Vagina (tissue), 2 donors: ENCODE results near the gene TBCB. TPM values are rescaled to one million over a fixed set of nuclear protein-coding genes. Genes with fewer than 3 reads are reported as not detected.
"Not testable (repeated sequence)": the region's sequence is repeated elsewhere in the genome, so short reads cannot be mapped to it uniquely, and the experiment has no call there.

Source experiments
- DNase-seq, 2 donors: peaks; one replicate each; pipeline ENCODE4 v3.0.0-alpha.2; 2017; ENCODE audit errors: extremely low spot score in 2 of 2
- H3K27ac ChIP-seq: fragments of 200-600 bp; sonication (generic); one replicate; pipeline ENCODE4 v1.5.1; 2019
- H3K27me3 ChIP-seq: fragments of 200-600 bp; sonication (generic); one replicate; pipeline ENCODE4 v1.5.1; 2019
- H3K36me3 ChIP-seq, 2 donors: fragments of 200-600 bp; sonication (generic); one replicate each; pipeline ENCODE4 v1.5.1; 2017 to 2019
- H3K4me1 ChIP-seq: fragments of 200-600 bp; sonication (generic); one replicate; pipeline ENCODE4 v1.5.1; 2019
- H3K4me3 ChIP-seq, 2 donors: fragments of 200-600 bp; sonication (generic); 1 replicate in 1 of 2; 2 replicates in 1 of 2; pipeline ENCODE4 v1.5.1; 2016 to 2019
- H3K9me3 ChIP-seq: fragments of 200-600 bp; sonication (generic); one replicate; pipeline ENCODE4 v1.5.1; 2019
- CTCF ChIP-seq, 3 experiments: fragments of 450-650 bp in 2 of 3; fragments of 200-600 bp in 1 of 3; sonication (generic) in 1 of 3; IDR thresholded peaks; one replicate each; pipeline ENCODE4 v1.5.1; 2017 to 2019; ENCODE audit warnings: antibody characterized with exemption in 3 of 3, mild to moderate bottlenecking in 2 of 3, moderate library complexity in 2 of 3
- POLR2A ChIP-seq, 2 donors: fragments of 450-650 bp; IDR thresholded peaks; one replicate each; pipeline ENCODE4 v1.6.1; 2017; ENCODE audit warnings: antibody characterized with exemption in 2 of 2, mild to moderate bottlenecking in 2 of 2, moderate library complexity in 2 of 2
- POLR2AphosphoS5 ChIP-seq, 2 donors: sonication (generic); formaldehyde crosslinking; IDR thresholded peaks; one replicate each; pipeline ENCODE4 v1.9.0; 2017; ENCODE audit warnings: antibody characterized with exemption in 2 of 2, mild to moderate bottlenecking in 2 of 2, low read depth in 1 of 2; ENCODE audit not compliant: insufficient read depth in 1 of 2
- intact Hi-C: fragments of 100-400 bp; cut with DNase I; formaldehyde crosslinking; loops from one replicate; pipeline ENCODE4 v1.15.1; 2023
- total RNA-seq: library from RNA; depleted of rRNA; stranded (reverse); fragments of >200 nt; gene quantifications from one replicate; pipeline ENCODE4 v1.2.3, GENCODE V29; 2016

The TBCB gene
- total RNA-seq, 1 donor from 2014 or later, result 105 TPM

DNA sequence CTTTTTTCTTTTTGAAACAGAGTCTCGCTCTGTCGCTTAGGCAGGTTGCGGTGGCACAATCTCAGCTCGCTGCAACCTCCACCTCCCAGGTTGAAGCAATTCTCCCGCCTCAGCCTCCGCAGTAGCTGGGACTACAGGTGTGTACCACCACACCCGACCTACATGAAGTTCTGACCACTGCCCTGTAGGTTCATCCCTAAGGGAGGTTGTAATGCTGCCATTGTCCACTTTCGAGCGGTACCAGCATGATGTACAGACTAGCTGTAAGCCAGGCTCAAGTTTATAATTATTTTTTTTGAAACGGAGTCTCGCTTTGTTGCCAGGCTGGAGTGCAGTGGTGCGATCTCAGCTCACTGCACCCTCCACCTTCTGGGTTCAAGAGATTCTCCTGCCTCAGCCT is 48.5 kb downstream of the TBCB start:
- no peaks in the 10 kb centered on the region for H3K4me1 ChIP-seq
- intact Hi-C loops, result no loop called here
- H3K36me3 ChIP-seq, result no peaks in the 10 kb centered on the region
- TF ChIP-seq CTCF (IDR thresholded peaks at IDR 0.05), result no peak
- no peak for TF ChIP-seq POLR2A (IDR thresholded peaks at IDR 0.05)
- no peak for TF ChIP-seq POLR2AphosphoS5 (IDR thresholded peaks at IDR 0.05; ENCODE audit: insufficient read depth in 1 of 2, low read depth in 1 of 2)
- H3K27ac ChIP-seq, result no peak overlapping the region
- no peaks in the 10 kb centered on the region for H3K27me3 ChIP-seq
- H3K4me3 ChIP-seq, result no peak overlapping the region
- H3K9me3 ChIP-seq, result no peaks in the 10 kb centered on the region
- no peak for DNase-seq

GRCh38 chr19:36169084-36169760 is 54.0 kb downstream of the TBCB start:
- intact Hi-C loops, result loop anchor here (5.0 kb wide), 1 partner anchor 42 kb away; no protein-coding TSS in a partner anchor

DNA sequence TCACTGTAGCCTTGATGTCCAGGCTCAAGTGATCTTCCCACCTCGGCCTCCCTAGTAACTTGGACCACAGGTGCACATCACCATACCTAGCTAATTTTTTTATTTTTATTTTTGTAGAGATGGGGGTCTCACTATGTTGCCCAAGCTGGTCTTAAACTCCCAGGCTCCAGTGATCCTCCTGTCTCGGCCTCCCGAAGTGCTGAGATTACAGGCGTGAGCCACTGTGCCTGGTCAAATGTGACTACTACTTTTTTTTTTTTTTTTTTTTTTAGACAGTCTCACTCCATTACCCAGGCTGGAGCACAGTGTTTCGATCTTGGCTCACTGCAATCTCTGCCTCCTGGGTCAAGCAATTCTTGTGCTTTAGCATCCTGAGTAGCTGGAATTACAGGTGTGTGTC is 57.6 kb downstream of the TBCB start:
- H3K36me3 ChIP-seq, result no peaks in the 10 kb centered on the region
- no peaks in the 10 kb centered on the region for H3K9me3 ChIP-seq
- peaks cover 4% of the 10 kb centered on the region for H3K4me1 ChIP-seq
- no peak for TF ChIP-seq POLR2A (IDR thresholded peaks at IDR 0.05)
- no peak for TF ChIP-seq POLR2AphosphoS5 (IDR thresholded peaks at IDR 0.05; ENCODE audit: insufficient read depth in 1 of 2, low read depth in 1 of 2)
- no peak for TF ChIP-seq CTCF (IDR thresholded peaks at IDR 0.05)
- DNase-seq, result no peak
- H3K27me3 ChIP-seq, result no peaks in the 10 kb centered on the region
- no peak overlapping the region for H3K27ac ChIP-seq
- no peak overlapping the region for H3K4me3 ChIP-seq
- intact Hi-C loops, result no loop called here

More at GRCh38 chr19:36169084-36169760, 54.0 kb downstream of the TBCB start:
- DNase-seq, result no peak
- TF ChIP-seq POLR2AphosphoS5 (IDR thresholded peaks at IDR 0.05; ENCODE audit: insufficient read depth in 1 of 2, low read depth in 1 of 2) (peak in 1 of 2 donors; percentile 50), CTCF (IDR thresholded peaks at IDR 0.05) (no peak), POLR2A (IDR thresholded peaks at IDR 0.05) (no peak)
- no peak overlapping the region for H3K4me3 ChIP-seq
- no peaks in the 10 kb centered on the region for H3K36me3 ChIP-seq
- H3K27ac ChIP-seq, result no peak overlapping the region
- no peaks in the 10 kb centered on the region for H3K27me3 ChIP-seq
- H3K9me3 ChIP-seq, result no peaks in the 10 kb centered on the region
- H3K4me1 ChIP-seq, result peaks cover 4% of the 10 kb centered on the region

GRCh38 chr19:36173846-36174245 is 58.6 kb downstream of the TBCB start:
- H3K36me3 ChIP-seq, H3K4me1 ChIP-seq, H3K27ac ChIP-seq, H3K27me3 ChIP-seq, DNase-seq, H3K9me3 ChIP-seq, H3K4me3 ChIP-seq, intact Hi-C loops: not testable (repeated sequence)

Other genes starting within 250 kb of the TBCB start
- 1.5 TPM for gene APLP1, start 246.9 kb upstream of the TBCB start, total RNA-seq
- gene NFKBID, start 214.9 kb upstream of the TBCB start, total RNA-seq, result 15.7 TPM
- gene HCST, start 212.9 kb upstream of the TBCB start, total RNA-seq, result 9.1 TPM
- 68.5 TPM for gene TYROBP, start 207.2 kb upstream of the TBCB start, total RNA-seq
- gene LRFN3, start 179.1 kb upstream of the TBCB start, total RNA-seq, result 9.1 TPM
- 46.9 TPM for gene SDHAF1, start 120.3 kb upstream of the TBCB start, total RNA-seq
- 2.0 TPM for gene SYNE4, start 106.7 kb upstream of the TBCB start, total RNA-seq
- 21.9 TPM for gene ALKBH6, start 101.3 kb upstream of the TBCB start, total RNA-seq
- gene CLIP3, start 82.6 kb upstream of the TBCB start, total RNA-seq, result 31.9 TPM
- gene THAP8, start 61.2 kb upstream of the TBCB start, total RNA-seq, result 12.0 TPM
- 2.5 TPM for gene WDR62, start 60.6 kb upstream of the TBCB start, total RNA-seq
- not detected for gene OVOL3, start 4.3 kb upstream of the TBCB start, total RNA-seq
- 108 TPM for gene POLR2I, start 593 bp upstream of the TBCB start, total RNA-seq
- 181 TPM for gene CAPNS1, start 24.6 kb downstream of the TBCB start, total RNA-seq
- 33.1 TPM for gene COX7A1, start 37.0 kb downstream of the TBCB start, total RNA-seq
- gene ZNF565, start 99.2 kb downstream of the TBCB start, total RNA-seq, result 3.9 TPM
- 42.2 TPM for gene ZNF146, start 99.6 kb downstream of the TBCB start, total RNA-seq